ENCODE results near the gene ABCC11. TPM values are rescaled to one million over a fixed set of nuclear protein-coding genes. Genes with fewer than 3 reads are reported as not detected.

The ABCC11 gene
- total and polyA plus RNA-seq, 2 experiments from 2014 or later, result 0.23 to 0.76 TPM

DNA sequence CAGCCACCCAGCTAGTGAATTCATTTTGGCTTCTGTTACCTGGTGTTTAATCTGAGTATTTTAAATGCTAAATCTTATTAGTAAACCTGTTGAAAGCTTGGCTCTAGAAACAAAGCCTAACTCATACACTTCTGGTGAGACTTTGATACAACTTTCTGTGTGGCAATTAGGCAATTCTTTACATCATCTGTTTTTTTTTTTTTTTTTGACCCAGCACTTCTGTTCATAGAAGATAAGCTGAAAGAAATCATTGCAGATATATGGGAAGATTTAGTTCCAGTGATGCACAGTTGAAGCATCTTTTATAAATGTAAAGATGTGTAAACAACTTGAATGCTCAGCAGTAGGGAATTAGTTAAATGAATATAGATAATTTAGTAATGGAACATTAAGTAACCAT lies 21.7 kb upstream of the ABCC11 start:
- no peaks in the 10 kb centered on the region for H3K27me3 ChIP-seq (replicated peaks; ENCODE audit: insufficient read depth)
- no peaks in the 10 kb centered on the region for H3F3A ChIP-seq (ENCODE audit: insufficient read depth)
- H3K79me2 ChIP-seq (ENCODE audit: insufficient read depth), result peaks cover 26% of the 10 kb centered on the region; the same call in 1 of the 2 replicates
- no peaks in the 10 kb centered on the region for H3K4me1 ChIP-seq (ENCODE audit: insufficient read depth)
- no peaks in the 10 kb centered on the region for H3K9me3 ChIP-seq (ENCODE audit: low read depth)
- H3K4me3 ChIP-seq, result no peak overlapping the region
- H2AFZ ChIP-seq, result no peak overlapping the region
- peaks cover 26% of the 10 kb centered on the region; the same call in 1 of the 2 replicates for H3K36me3 ChIP-seq (ENCODE audit: low read depth)
- no peak overlapping the region for H3K4me2 ChIP-seq (ENCODE audit: unreplicated experiment)
- DNase-seq, result no peak
- TF ChIP-seq EZH2 (IDR thresholded peaks at IDR 0.05; ENCODE audit: insufficient read depth, poor library complexity, severe bottlenecking), result no peak
- no peak for TF ChIP-seq EZH2phosphoT487 (IDR thresholded peaks at IDR 0.05; ENCODE audit: insufficient read depth, low read depth)
- no peak overlapping the region for H3K9ac ChIP-seq
- H3K27ac ChIP-seq, result no peak overlapping the region
- no peaks in the 10 kb centered on the region for H4K20me1 ChIP-seq (ENCODE audit: insufficient read depth)
- in situ Hi-C loops (cut with MboI), result no loop called here
- no peaks in the 10 kb centered on the region for H3K9me2 ChIP-seq (ENCODE audit: insufficient read depth)

DNA sequence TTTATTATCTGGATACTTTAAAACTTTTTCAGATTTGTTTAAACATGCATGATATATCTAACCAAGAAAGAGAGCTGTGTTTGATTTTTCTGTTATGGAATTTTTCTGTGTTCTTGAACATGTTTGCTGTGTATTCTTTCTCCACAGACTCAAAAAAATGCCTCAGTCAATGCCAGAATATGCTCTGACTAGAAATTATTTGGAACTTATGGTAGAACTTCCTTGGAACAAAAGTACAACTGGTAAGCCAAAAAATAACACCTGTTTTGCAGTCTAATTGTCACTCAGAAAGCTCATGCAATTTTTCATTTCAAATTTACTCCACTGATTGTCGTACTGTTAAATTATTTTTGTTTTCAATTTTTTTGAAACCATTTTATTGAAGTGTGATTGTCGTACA lies 15.3 kb upstream of the ABCC11 start:
- no peak overlapping the region for H2AFZ ChIP-seq
- no peaks in the 10 kb centered on the region for H3K9me2 ChIP-seq (ENCODE audit: insufficient read depth)
- no peaks in the 10 kb centered on the region for H3K4me1 ChIP-seq (ENCODE audit: insufficient read depth)
- no peaks in the 10 kb centered on the region for H3K27me3 ChIP-seq (replicated peaks; ENCODE audit: insufficient read depth)
- H3F3A ChIP-seq (ENCODE audit: insufficient read depth), result no peaks in the 10 kb centered on the region
- H3K4me2 ChIP-seq (ENCODE audit: unreplicated experiment), result no peak overlapping the region
- H3K4me3 ChIP-seq, result no peak overlapping the region
- in situ Hi-C loops (cut with MboI), result no loop called here
- no peak overlapping the region for H3K27ac ChIP-seq
- no peak for TF ChIP-seq EZH2 (IDR thresholded peaks at IDR 0.05; ENCODE audit: insufficient read depth, poor library complexity, severe bottlenecking)
- TF ChIP-seq EZH2phosphoT487 (IDR thresholded peaks at IDR 0.05; ENCODE audit: insufficient read depth, low read depth), result no peak
- peaks cover 61% of the 10 kb centered on the region for H3K36me3 ChIP-seq (ENCODE audit: low read depth)
- no peaks in the 10 kb centered on the region for H4K20me1 ChIP-seq (ENCODE audit: insufficient read depth)
- DNase-seq, result no peak
- no peak overlapping the region for H3K9ac ChIP-seq
- H3K9me3 ChIP-seq (ENCODE audit: low read depth), result no peaks in the 10 kb centered on the region
- 97 to 98% methylated on average over 2 of the region's 2 CpGs for WGBS, 2 experiments (ENCODE audit: low coverage in 1 of 2, low lambda C conversion rate in 2 of 2, missing lambda C conversion rate in 2 of 2)
- H3K79me2 ChIP-seq (ENCODE audit: insufficient read depth), result peaks cover 46% of the 10 kb centered on the region; the same call in 1 of the 2 replicates

DNA sequence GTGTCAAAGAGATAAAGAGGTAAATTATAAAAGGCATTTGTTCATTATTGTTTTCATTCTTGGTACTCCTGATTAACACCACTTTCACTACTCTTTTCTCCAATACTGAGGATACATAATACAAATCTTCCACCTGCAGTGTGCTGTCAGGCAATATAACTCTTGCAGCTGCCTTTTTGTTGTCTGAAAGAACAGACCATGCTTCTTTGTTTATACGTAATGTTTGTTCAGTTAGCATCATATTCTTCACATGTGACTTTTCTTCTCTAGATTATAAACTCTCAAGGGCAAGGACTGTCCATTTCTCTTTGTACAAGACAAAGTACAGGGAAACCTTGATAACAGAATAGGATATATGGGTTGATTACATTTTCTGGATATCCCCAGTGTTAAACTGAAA lies 14.2 kb upstream of the ABCC11 start:
- peaks cover 60% of the 10 kb centered on the region for H3K36me3 ChIP-seq (ENCODE audit: low read depth)
- H3K4me1 ChIP-seq (ENCODE audit: insufficient read depth), result no peaks in the 10 kb centered on the region
- no peak overlapping the region for H3K4me2 ChIP-seq (ENCODE audit: unreplicated experiment)
- H4K20me1 ChIP-seq (ENCODE audit: insufficient read depth), result no peaks in the 10 kb centered on the region
- H3K4me3 ChIP-seq, result no peak overlapping the region
- 89 to 100% methylated on average over 1 of the region's 1 CpG for WGBS, 2 experiments (ENCODE audit: low coverage in 1 of 2, low lambda C conversion rate in 2 of 2, missing lambda C conversion rate in 2 of 2)
- H3K9me3 ChIP-seq (ENCODE audit: low read depth), result no peaks in the 10 kb centered on the region
- DNase-seq, result no peak
- no peak overlapping the region for H3K27ac ChIP-seq
- in situ Hi-C loops (cut with MboI), result no loop called here
- no peaks in the 10 kb centered on the region for H3K9me2 ChIP-seq (ENCODE audit: insufficient read depth)
- H3F3A ChIP-seq (ENCODE audit: insufficient read depth), result no peaks in the 10 kb centered on the region
- peaks cover 46% of the 10 kb centered on the region; the same call in 1 of the 2 replicates for H3K79me2 ChIP-seq (ENCODE audit: insufficient read depth)
- no peak overlapping the region for H3K9ac ChIP-seq
- H3K27me3 ChIP-seq (replicated peaks; ENCODE audit: insufficient read depth), result no peaks in the 10 kb centered on the region
- TF ChIP-seq EZH2 (IDR thresholded peaks at IDR 0.05; ENCODE audit: insufficient read depth, poor library complexity, severe bottlenecking), result no peak
- no peak for TF ChIP-seq EZH2phosphoT487 (IDR thresholded peaks at IDR 0.05; ENCODE audit: insufficient read depth, low read depth)
- no peak overlapping the region for H2AFZ ChIP-seq

DNA sequence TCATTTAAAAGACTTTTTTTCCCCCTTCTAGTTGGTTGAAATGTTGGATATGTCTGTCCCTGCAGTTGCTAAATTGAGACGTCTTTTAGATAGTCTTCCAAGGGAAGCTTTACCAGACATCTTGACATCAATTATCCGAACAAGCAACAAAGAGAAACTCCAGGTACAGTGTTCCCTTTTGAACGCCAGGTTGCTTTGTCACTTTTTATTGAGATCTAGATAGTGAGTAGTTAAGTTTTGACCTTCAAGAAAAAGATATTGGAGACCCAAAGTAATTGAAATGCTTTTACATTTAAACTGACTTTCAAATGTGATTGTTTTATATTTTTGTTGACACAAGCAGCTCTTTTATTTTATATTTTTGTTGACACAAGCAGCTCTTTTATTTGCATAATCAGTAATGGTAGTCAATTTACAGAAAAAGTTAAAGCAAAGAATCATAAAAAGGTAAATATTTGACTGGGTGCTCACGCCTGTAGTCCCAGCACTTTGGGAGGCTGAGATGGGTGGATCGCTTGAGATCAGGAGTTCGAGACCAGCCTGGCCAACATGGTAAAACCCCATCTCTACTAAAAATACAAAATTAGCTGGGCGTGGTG lies 9.3 kb upstream of the ABCC11 start:
- no peaks in the 10 kb centered on the region for H4K20me1 ChIP-seq (ENCODE audit: insufficient read depth)
- no peaks in the 10 kb centered on the region for H3K27me3 ChIP-seq (replicated peaks; ENCODE audit: insufficient read depth)
- H3K79me2 ChIP-seq (ENCODE audit: insufficient read depth), result peaks cover 85% of the 10 kb centered on the region
- in situ Hi-C loops (cut with MboI), result no loop called here
- 94 to 95% methylated on average over 7 of the region's 7 CpGs for WGBS, 2 experiments (ENCODE audit: low coverage in 1 of 2, low lambda C conversion rate in 2 of 2, missing lambda C conversion rate in 2 of 2)
- no peak overlapping the region for H3K9ac ChIP-seq
- no peak overlapping the region for H2AFZ ChIP-seq
- TF ChIP-seq EZH2 (IDR thresholded peaks at IDR 0.05; ENCODE audit: insufficient read depth, poor library complexity, severe bottlenecking), result no peak
- no peak for TF ChIP-seq EZH2phosphoT487 (IDR thresholded peaks at IDR 0.05; ENCODE audit: insufficient read depth, low read depth)
- H3K9me2 ChIP-seq (ENCODE audit: insufficient read depth), result no peaks in the 10 kb centered on the region
- peaks cover 43% of the 10 kb centered on the region for H3K36me3 ChIP-seq (ENCODE audit: low read depth)
- H3K27ac ChIP-seq, result no peak overlapping the region
- H3K9me3 ChIP-seq (ENCODE audit: low read depth), result no peaks in the 10 kb centered on the region
- no peak overlapping the region for H3K4me2 ChIP-seq (ENCODE audit: unreplicated experiment)
- no peak overlapping the region for H3K4me3 ChIP-seq
- no peaks in the 10 kb centered on the region for H3K4me1 ChIP-seq (ENCODE audit: insufficient read depth)
- no peak for DNase-seq
- no peaks in the 10 kb centered on the region for H3F3A ChIP-seq (ENCODE audit: insufficient read depth)

DNA sequence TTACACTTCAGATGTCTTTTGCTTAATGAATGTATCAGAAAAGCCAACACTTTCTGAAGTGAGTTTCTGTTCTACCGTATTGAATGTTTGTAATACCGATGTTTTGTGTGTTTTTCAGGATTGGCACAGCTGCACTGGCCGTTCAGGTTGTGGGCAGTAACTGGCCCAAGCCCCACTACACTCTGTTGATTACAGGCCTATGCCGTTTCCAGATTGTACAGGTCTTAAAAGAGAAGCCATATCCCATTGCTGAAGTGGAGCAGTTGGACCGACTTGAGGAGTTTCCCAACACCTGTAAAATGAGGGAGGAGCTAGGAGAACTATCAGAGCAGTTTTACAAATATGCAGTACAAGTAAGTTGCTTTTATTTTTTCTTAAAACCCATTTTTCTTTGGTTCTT lies 4.7 kb upstream of the ABCC11 start:
- Histone ChIP-seq H3K79me2 (ENCODE audit: insufficient read depth) (peaks cover 100% of the 10 kb centered on the region), H3F3A (ENCODE audit: insufficient read depth) (no peaks in the 10 kb centered on the region), H3K36me3 (ENCODE audit: low read depth) (peaks cover 15% of the 10 kb centered on the region), H3K4me2 (ENCODE audit: unreplicated experiment) (no peak overlapping the region), H2AFZ (no peak overlapping the region), H3K4me1 (ENCODE audit: insufficient read depth) (peaks cover 8% of the 10 kb centered on the region; the same call in 1 of the 2 replicates), H3K9me3 (ENCODE audit: low read depth) (no peaks in the 10 kb centered on the region), H3K27ac (no peak overlapping the region), H3K27me3 (replicated peaks; ENCODE audit: insufficient read depth) (no peaks in the 10 kb centered on the region), H3K9ac (no peak overlapping the region), H3K4me3 (no peak overlapping the region), H4K20me1 (ENCODE audit: insufficient read depth) (peaks cover 8% of the 10 kb centered on the region), H3K9me2 (ENCODE audit: insufficient read depth) (no peaks in the 10 kb centered on the region)
- TF ChIP-seq EZH2phosphoT487 (IDR thresholded peaks at IDR 0.05; ENCODE audit: insufficient read depth, low read depth), result no peak
- TF ChIP-seq EZH2 (IDR thresholded peaks at IDR 0.05; ENCODE audit: insufficient read depth, poor library complexity, severe bottlenecking), result no peak
- WGBS, 2 experiments (ENCODE audit: low coverage in 1 of 2, low lambda C conversion rate in 2 of 2, missing lambda C conversion rate in 2 of 2), result 89 to 93% methylated on average over 5 of the region's 5 CpGs
- no peak for DNase-seq
- in situ Hi-C loops (cut with MboI), result no loop called here
